ENCODE data around the gene MAP3K4.

Gene MAP3K4

GRCh38 chr6:161139766-161140553 is 148.4 kb downstream of the MAP3K4 start:
- TF ChIP-seq, protein P1, sequence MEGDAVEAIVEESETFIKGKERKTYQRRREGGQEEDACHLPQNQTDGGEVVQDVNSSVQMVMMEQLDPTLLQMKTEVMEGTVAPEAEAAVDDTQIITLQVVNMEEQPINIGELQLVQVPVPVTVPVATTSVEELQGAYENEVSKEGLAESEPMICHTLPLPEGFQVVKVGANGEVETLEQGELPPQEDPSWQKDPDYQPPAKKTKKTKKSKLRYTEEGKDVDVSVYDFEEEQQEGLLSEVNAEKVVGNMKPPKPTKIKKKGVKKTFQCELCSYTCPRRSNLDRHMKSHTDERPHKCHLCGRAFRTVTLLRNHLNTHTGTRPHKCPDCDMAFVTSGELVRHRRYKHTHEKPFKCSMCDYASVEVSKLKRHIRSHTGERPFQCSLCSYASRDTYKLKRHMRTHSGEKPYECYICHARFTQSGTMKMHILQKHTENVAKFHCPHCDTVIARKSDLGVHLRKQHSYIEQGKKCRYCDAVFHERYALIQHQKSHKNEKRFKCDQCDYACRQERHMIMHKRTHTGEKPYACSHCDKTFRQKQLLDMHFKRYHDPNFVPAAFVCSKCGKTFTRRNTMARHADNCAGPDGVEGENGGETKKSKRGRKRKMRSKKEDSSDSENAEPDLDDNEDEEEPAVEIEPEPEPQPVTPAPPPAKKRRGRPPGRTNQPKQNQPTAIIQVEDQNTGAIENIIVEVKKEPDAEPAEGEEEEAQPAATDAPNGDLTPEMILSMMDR (IDR thresholded peaks at IDR 0.05; ENCODE audit: low read depth, low read length) = no peak
- no peak overlapping the region for H3K4me3 ChIP-seq (ENCODE audit: low read depth, low read length)

DNA sequence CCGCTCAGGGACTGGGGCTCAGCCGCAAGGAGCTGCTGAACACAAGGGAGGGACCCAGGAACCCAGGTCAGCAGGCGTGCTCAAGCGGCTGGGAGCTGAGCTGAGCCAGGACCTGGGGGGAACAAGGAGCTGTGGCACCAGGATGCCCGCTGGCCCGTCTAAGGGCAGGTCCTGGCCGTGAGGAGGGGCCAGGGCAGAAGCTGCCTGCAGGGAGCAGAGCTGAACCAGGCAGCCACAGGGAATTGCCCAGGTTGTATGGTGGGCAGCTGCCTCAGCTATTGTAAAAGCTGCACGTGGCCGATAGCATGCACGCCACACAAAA is 148.9 kb downstream of the MAP3K4 start:
- H3K4me3 ChIP-seq (ENCODE audit: low read depth, low read length) = no peak overlapping the region
- TF ChIP-seq, protein P1 (IDR thresholded peaks at IDR 0.05; ENCODE audit: low read depth, low read length) = no peak

DNA sequence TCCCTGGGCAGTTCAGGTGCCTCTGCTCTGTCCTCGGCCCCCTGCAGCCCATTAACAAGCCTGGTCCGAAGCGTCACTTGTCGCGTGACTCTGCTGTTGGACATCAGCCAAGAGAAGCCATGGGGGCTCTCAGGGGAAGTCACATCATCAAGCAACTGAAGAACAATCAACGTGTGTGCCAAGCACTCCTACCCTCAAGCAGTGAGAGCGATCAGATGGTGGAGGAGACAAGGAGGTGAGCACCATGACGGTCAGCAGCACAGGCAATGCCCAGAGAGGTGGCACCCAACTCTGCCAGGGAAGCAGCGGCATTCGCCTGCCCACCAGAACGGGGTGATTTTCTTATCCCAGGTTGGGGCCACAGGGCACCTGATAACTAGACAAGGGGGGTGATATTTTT is 149.6 kb downstream of the MAP3K4 start:
- TF ChIP-seq, protein P1 (IDR thresholded peaks at IDR 0.05; ENCODE audit: low read depth, low read length) = no peak
- H3K4me3 ChIP-seq (ENCODE audit: low read depth, low read length) = no peak overlapping the region

DNA sequence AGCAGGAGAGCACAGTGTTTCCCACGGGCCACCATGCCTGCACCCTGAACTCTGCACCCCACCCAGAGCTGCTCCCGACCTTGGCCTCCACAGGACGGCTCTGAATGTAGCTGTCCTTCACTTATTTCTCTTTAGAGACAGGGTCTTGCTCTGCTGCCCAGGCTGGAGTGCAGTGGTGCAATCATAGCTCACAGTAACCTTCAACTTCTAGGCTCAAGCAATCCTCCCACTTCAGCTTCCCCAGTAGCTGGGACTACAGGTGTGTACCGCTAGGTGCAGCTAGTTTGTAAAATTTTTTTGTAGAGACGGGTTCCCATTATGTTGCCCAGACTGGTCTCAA is 151.4 kb downstream of the MAP3K4 start:
- TF ChIP-seq, protein P1 (IDR thresholded peaks at IDR 0.05; ENCODE audit: low read depth, low read length) = no peak
- H3K4me3 ChIP-seq (ENCODE audit: low read depth, low read length) = no peak overlapping the region

GRCh38 chr6:161143663-161144430 is 152.3 kb downstream of the MAP3K4 start:
- TF ChIP-seq, protein P1 (IDR thresholded peaks at IDR 0.05; ENCODE audit: low read depth, low read length) = no peak
- H3K4me3 ChIP-seq (ENCODE audit: low read depth, low read length) = no peak overlapping the region

DNA sequence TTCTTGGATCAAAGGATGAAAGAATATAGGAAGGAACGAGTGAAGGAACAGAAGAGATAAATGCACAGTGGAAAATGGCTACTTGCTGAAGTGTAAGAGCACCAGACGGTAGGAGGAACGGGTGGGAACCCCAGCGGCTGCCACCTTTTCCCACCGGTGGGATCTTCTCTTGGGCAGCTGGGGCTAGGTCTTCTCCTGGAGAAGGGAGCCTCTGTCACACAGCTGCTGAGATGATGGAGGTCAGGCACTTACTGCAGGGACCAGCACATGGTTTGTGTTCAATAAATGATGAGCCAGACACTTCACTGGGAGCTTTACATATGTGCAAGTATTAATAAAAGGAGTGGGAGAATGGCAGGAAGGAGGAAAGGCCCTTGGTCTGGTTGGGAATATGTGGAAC is 158.6 kb downstream of the MAP3K4 start:
- no peak overlapping the region for H3K4me3 ChIP-seq (ENCODE audit: low read depth, low read length)
- TF ChIP-seq, protein P1 (IDR thresholded peaks at IDR 0.05; ENCODE audit: low read depth, low read length) = no peak

- no peak overlapping the region for H3K4me3 ChIP-seq (ENCODE audit: low read depth, low read length)
- TF ChIP-seq, protein P1 (IDR thresholded peaks at IDR 0.05; ENCODE audit: low read depth, low read length) = no peak
Observed at GRCh38 chr6:161150566-161150965, 159.0 kb downstream of the MAP3K4 start.
